Astrocyte (in vitro differentiated cells and primary cell): Measurements from ENCODE around the gene TSTD2. TPM values are rescaled to one million over a fixed set of nuclear protein-coding genes. Genes with fewer than 3 reads are reported as not detected.
"Not testable (repeated sequence)": the region's sequence is repeated elsewhere in the genome, so short reads cannot be mapped to it uniquely, and the experiment has no call there.

Experiments
- DNase-seq: peaks from one replicate; pipeline ENCODE4 v3.0.0-alpha.2; 2010; ENCODE audit warnings: low read depth
- FAIRE-seq: peaks from 2 replicates; lab custom pipeline; 2011; peaks lifted over from hg19 to GRCh38; lab: Jason Lieb, UNC
- H2AFZ ChIP-seq: 2 replicates; pipeline ENCODE4 v1.6.0; 2012; ENCODE audit warnings: low read depth, low read length, inconsistent platforms
- H3K27ac ChIP-seq: 2 replicates; pipeline ENCODE4 v1.5.1; 2011; ENCODE audit warnings: low read depth, low read length, inconsistent platforms
- H3K27me3 ChIP-seq: 2 replicates; pipeline ENCODE4 v1.6.0; 2011; ENCODE audit warnings: low read length, inconsistent platforms; ENCODE audit not compliant: insufficient read depth
- H3K36me3 ChIP-seq: 2 replicates; pipeline ENCODE4 v1.5.1; 2011; ENCODE audit warnings: low read length, inconsistent platforms; ENCODE audit not compliant: insufficient read depth
- H3K4me1 ChIP-seq: 2 replicates; pipeline ENCODE4 v1.5.1; 2011; ENCODE audit warnings: low read length, inconsistent platforms; ENCODE audit not compliant: insufficient read depth
- H3K4me2 ChIP-seq: 2 replicates; pipeline ENCODE4 v1.6.0; 2012; ENCODE audit warnings: low read length, inconsistent platforms
- H3K4me3 ChIP-seq: 2 replicates; pipeline ENCODE4 v1.5.1; 2011; ENCODE audit warnings: low read depth, mild to moderate bottlenecking, low read length, inconsistent platforms; ENCODE audit not compliant: insufficient read depth
- H3K79me2 ChIP-seq: 2 replicates; pipeline ENCODE4 v1.6.0; 2012; ENCODE audit warnings: mild to moderate bottlenecking, low read length, inconsistent platforms; ENCODE audit not compliant: insufficient read depth
- H3K9ac ChIP-seq: 2 replicates; pipeline ENCODE4 v1.6.0; 2012; ENCODE audit warnings: mild to moderate bottlenecking, low read length, inconsistent platforms
- H3K9me3 ChIP-seq: 2 replicates; pipeline ENCODE4 v1.5.1; 2012; ENCODE audit warnings: low read depth, mild to moderate bottlenecking, low read length, inconsistent platforms; ENCODE audit not compliant: insufficient read depth
- H4K20me1 ChIP-seq: 2 replicates; pipeline ENCODE4 v1.6.0; 2012; ENCODE audit warnings: low read length, inconsistent platforms; ENCODE audit not compliant: insufficient read depth
- H3K27ac Mint-ChIP-seq: one replicate; pipeline ENCODE4 v1.8.0; 2021; ENCODE audit warnings: mild to moderate bottlenecking, mixed read lengths; ENCODE audit not compliant: unreplicated experiment
- H3K27me3 Mint-ChIP-seq: one replicate; pipeline ENCODE4 v1.8.0; 2021; ENCODE audit warnings: low read depth, mixed read lengths; ENCODE audit not compliant: unreplicated experiment
- H3K36me3 Mint-ChIP-seq: one replicate; pipeline ENCODE4 v1.8.0; 2021; ENCODE audit warnings: low read depth, mixed read lengths; ENCODE audit not compliant: unreplicated experiment
- H3K4me1 Mint-ChIP-seq: one replicate; pipeline ENCODE4 v1.8.0; 2021; ENCODE audit warnings: low read depth, mixed read lengths; ENCODE audit not compliant: unreplicated experiment
- H3K4me3 Mint-ChIP-seq: one replicate; pipeline ENCODE4 v1.8.0; 2021; ENCODE audit warnings: mild to moderate bottlenecking, moderate library complexity, mixed read lengths; ENCODE audit not compliant: unreplicated experiment
- H3K9me3 Mint-ChIP-seq: one replicate; pipeline ENCODE4 v1.8.0; 2021; ENCODE audit warnings: mild to moderate bottlenecking, mixed read lengths; ENCODE audit not compliant: unreplicated experiment
- CTCF ChIP-seq: IDR thresholded peaks from 2 replicates; pipeline ENCODE4 v1.5.1; 2011; ENCODE audit warnings: low read depth, mild to moderate bottlenecking, inconsistent platforms, low read length, moderate library complexity; ENCODE audit not compliant: insufficient read depth
- EZH2 ChIP-seq: IDR thresholded peaks from 2 replicates; pipeline ENCODE4 v1.6.1; 2012; ENCODE audit warnings: mild to moderate bottlenecking, low read length, inconsistent platforms; ENCODE audit not compliant: insufficient read depth
- total RNA-seq: library from RNA; stranded (reverse); gene quantifications from 2 replicates; pipeline ENCODE4 v1.2.1, GENCODE V29; 2021

The TSTD2 gene
- total RNA-seq, 1 donor from 2014 or later, result 19.4 TPM

GRCh38 chr9:97593960-97594359 lies 39.2 kb downstream of the TSTD2 start:
- H3K9me3 Mint-ChIP-seq, result no peaks in the 10 kb centered on the region
- no peak overlapping the region for H3K4me3 Mint-ChIP-seq
- no peaks in the 10 kb centered on the region for H4K20me1 ChIP-seq
- no peak overlapping the region for H3K4me3 ChIP-seq
- no peaks in the 10 kb centered on the region for H3K4me1 ChIP-seq
- H3K27ac ChIP-seq, result no peak overlapping the region
- no peaks in the 10 kb centered on the region for H3K36me3 ChIP-seq
- no peak overlapping the region for H3K27ac Mint-ChIP-seq
- peaks cover 4% of the 10 kb centered on the region for H3K27me3 ChIP-seq
- no peak overlapping the region for H3K4me2 ChIP-seq
- H2AFZ ChIP-seq, result no peak overlapping the region
- no peaks in the 10 kb centered on the region for H3K79me2 ChIP-seq
- H3K9me3 ChIP-seq, result no peaks in the 10 kb centered on the region
- no peak for FAIRE-seq
- DNase-seq, result no peak
- H3K4me1 Mint-ChIP-seq, result peaks cover 3% of the 10 kb centered on the region
- H3K9ac ChIP-seq, result no peak overlapping the region
- no peaks in the 10 kb centered on the region for H3K36me3 Mint-ChIP-seq
- no peak for TF ChIP-seq CTCF
- TF ChIP-seq EZH2, result no peak
- peaks cover 15% of the 10 kb centered on the region for H3K27me3 Mint-ChIP-seq

GRCh38 chr9:97592126-97592525 lies 41.0 kb downstream of the TSTD2 start:
- FAIRE-seq (no peak), DNase-seq (no peak)
- Histone ChIP-seq H3K36me3 (no peaks in the 10 kb centered on the region), H4K20me1 (no peaks in the 10 kb centered on the region), H3K4me3 (no peak overlapping the region), H3K9me3 (no peaks in the 10 kb centered on the region), H3K79me2 (no peaks in the 10 kb centered on the region), H2AFZ (no peak overlapping the region), H3K27ac (no peak overlapping the region), H3K9ac (no peak overlapping the region), H3K27me3 (peaks cover 2% of the 10 kb centered on the region), H3K4me1 (no peaks in the 10 kb centered on the region), H3K4me2 (no peak overlapping the region)
- Mint-ChIP-seq H3K9me3 (no peaks in the 10 kb centered on the region), H3K36me3 (no peaks in the 10 kb centered on the region), H3K27ac (no peak overlapping the region), H3K4me3 (no peak overlapping the region), H3K27me3 (peaks cover 15% of the 10 kb centered on the region), H3K4me1 (peaks cover 3% of the 10 kb centered on the region)
- no peak for TF ChIP-seq CTCF
- no peak for TF ChIP-seq EZH2

- H3K4me1 ChIP-seq, result no peaks in the 10 kb centered on the region
- H2AFZ ChIP-seq, result no peak overlapping the region
- H3K27ac ChIP-seq, result no peak overlapping the region
- H3K79me2 ChIP-seq, result no peaks in the 10 kb centered on the region
- no peak overlapping the region for H3K4me2 ChIP-seq
- Mint-ChIP-seq H3K4me3 (no peak overlapping the region), H3K4me1 (peaks cover 3% of the 10 kb centered on the region), H3K36me3 (no peaks in the 10 kb centered on the region), H3K27ac (no peak overlapping the region), H3K27me3 (peaks cover 11% of the 10 kb centered on the region), H3K9me3 (no peaks in the 10 kb centered on the region)
- H4K20me1 ChIP-seq, result no peaks in the 10 kb centered on the region
- H3K4me3 ChIP-seq, result no peak overlapping the region
- TF ChIP-seq EZH2 (no peak), CTCF (no peak)
- H3K9me3 ChIP-seq, result no peaks in the 10 kb centered on the region
- no peak overlapping the region for H3K9ac ChIP-seq
- FAIRE-seq, result no peak
- no peak for DNase-seq
- peaks cover 2% of the 10 kb centered on the region for H3K27me3 ChIP-seq
- H3K36me3 ChIP-seq, result no peaks in the 10 kb centered on the region
These were observed 41.6 kb downstream of the TSTD2 start for GRCh38 chr9:97591535-97591934.

GRCh38 chr9:97586909-97587308 lies 46.3 kb downstream of the TSTD2 start:
- not testable (repeated sequence) for H3K27me3 Mint-ChIP-seq, H3K4me3 ChIP-seq, H3K27ac ChIP-seq

More at GRCh38 chr9:97586909-97587308, 46.3 kb downstream of the TSTD2 start:
- FAIRE-seq, DNase-seq, H3K79me2 ChIP-seq, H3K27ac Mint-ChIP-seq, H2AFZ ChIP-seq, H3K9me3 Mint-ChIP-seq, H3K4me2 ChIP-seq, H4K20me1 ChIP-seq, H3K36me3 Mint-ChIP-seq, H3K27me3 ChIP-seq, H3K4me1 Mint-ChIP-seq, H3K9me3 ChIP-seq, H3K9ac ChIP-seq, H3K36me3 ChIP-seq, H3K4me1 ChIP-seq, H3K4me3 Mint-ChIP-seq: not testable (repeated sequence)
